Globus pallidus (tissue), 1 donor: ENCODE measurements around the gene PDE4A.
"Not testable (repeated sequence)": the region's sequence is repeated elsewhere in the genome, so short reads cannot be mapped to it uniquely, and the experiment has no call there.

Source experiments
- DNase-seq: peaks from one replicate; pipeline ENCODE4 v3.0.0-alpha.2; 2015; ENCODE audit warnings: low spot score

Gene PDE4A

GRCh38 chr19:10424011-10424637, 3.8 kb downstream of the PDE4A start:
- DNase-seq = no peak

GRCh38 chr19:10427169-10427568, 6.8 kb downstream of the PDE4A start:
- no peak for DNase-seq

DNA sequence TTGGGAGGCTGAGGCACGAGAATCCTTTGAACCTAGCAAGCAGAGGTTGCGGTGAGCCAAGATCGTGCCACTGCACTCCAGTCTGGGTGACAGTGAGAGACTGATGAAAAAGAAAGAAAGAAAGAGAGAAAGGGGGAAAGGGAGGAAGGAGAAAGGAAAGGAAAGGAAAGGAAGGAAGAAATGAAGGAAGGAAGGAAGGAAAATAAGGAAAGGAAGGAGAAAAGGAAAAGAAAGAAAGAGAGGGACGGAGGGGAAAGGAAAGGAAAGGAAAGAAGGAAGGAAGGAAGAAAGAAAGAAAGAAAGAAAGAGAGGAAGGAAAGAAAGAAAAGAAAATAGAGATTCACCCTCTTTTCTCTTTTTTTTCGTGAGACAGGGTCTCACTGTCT, 8.7 kb downstream of the PDE4A start:
- no peak for DNase-seq

DNA sequence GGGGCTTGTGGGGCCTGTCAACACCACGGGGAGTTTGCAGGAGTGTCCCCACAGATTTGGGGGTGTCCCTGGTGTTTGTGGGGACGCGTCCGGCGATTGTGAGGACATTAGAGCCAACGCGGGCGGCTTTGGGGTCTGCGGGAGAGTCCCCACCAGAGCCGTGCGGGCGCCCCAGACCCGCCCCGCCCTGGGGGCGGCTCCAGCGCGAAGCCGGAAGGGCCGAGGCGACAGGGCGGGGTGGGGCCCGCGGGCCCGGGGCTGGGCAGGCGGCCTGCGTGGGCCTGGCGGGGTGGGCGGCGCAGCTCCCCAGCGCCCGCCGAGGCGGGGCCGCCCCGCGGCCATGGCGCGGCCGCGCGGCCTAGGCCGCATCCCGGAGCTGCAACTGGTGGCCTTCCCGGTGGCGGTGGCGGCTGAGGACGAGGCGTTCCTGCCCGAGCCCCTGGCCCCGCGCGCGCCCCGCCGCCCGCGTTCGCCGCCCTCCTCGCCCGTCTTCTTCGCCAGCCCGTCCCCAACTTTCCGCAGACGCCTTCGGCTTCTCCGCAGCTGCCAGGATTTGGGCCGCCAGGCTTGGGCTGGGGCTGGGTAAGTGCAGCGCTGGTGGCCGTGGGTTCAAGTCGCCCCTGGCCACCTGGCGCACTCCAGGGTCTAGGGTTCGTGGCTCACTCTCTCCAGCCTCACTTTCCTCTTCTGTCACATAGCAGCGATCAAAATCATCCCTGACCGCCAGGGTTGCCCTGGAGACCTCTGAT, 10.3 kb downstream of the PDE4A start:
- DNase-seq = no peak

DNA sequence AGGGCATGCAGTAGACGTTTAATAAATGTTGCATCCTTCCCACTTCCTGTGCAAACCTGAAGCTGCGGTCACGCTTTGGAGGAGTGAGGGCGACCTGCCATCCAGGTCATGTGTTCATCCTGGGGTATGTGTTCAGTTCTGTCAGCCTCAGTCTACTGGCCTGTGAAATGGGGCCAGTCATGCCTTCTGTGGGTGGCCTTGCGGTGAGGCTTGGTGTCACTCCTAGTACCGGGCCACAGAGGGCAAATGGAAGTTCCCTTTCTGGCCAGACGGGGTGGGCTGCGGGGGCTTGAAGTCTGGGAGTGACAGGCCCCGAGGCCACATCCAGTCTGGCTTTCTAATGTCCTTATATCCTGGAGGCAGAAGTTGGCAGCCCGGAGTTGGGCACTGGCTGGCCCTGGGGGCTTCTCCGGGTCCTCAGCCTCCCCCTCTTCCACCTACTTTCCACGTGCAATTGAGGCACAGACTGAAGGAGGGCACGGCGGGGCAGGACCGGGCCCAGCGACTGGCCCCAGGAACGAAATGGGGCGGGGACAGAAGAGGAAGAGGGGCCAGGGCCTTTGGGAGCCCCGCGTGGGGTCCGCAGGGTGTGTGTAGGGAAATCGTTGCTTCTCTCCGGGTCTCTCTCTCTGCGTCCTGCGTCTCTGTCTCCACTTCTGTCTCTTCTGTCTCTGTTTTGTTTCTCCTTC, 11.1 kb downstream of the PDE4A start:
- no peak for DNase-seq

GRCh38 chr19:10431943-10432735, 11.8 kb downstream of the PDE4A start:
- DNase-seq = no peak

GRCh38 chr19:10432736-10433130, 12.4 kb downstream of the PDE4A start:
- no peak for DNase-seq

GRCh38 chr19:10433131-10433536, 12.8 kb downstream of the PDE4A start:
- DNase-seq = no peak

DNA sequence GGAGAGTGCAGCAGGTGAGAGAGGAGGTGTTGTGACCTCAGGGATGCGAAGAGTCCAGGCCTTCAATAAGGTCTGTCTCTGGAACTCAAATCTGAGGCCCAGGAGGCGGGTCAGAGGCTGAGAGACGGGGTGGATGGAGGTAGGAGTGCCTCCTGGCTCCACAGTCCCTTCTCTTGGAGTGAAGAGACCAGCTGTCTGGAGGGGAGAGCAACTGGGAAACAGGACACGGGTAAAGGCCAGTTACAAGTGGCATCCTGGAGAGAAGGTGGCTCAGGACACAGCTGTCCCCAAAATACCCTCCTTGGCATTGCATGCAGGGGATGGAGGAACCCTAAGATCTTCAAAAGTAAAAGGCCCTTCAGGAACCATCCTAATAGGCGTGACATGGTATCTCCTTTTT, 19.2 kb downstream of the PDE4A start:
- DNase-seq = no peak

DNA sequence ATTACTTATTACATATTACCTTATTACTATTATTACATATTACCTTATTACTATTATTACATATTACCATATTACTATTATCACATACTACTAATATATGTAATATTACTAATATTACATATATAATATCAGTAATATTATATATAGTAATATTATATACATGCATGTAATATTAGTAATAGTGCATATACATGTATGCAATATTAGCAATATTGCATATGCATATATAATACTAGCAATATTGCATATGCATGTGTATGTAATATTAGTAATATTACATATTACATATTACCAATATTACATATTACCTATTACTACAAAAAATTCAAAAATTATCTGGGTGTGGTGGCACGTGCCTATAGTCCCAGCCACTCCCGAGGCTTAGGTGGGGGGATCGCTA, 22.4 kb downstream of the PDE4A start:
- DNase-seq = no peak

DNA sequence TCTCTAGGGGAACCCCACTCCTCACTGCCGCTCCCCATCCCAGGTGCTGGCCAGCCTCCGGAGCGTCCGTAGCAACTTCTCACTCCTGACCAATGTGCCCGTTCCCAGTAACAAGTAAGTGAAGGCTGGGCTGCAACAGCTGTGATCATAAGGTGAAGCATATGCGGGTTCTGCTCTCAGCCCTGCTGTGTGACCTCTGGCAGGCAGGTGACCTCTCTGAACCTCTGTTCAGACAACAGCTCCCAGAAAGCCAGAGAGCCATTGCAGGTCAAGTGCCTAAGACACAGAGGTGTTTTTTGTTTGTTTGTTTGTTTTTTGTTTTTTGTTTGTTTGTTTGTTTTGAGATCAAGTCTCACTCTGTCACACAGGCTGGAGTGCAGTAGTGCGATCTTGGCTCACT, 28.7 kb downstream of the PDE4A start:
- DNase-seq = no peak

- DNase-seq = no peak
These were observed 30.0 kb downstream of the PDE4A start for GRCh38 chr19:10450191-10450852.

DNA sequence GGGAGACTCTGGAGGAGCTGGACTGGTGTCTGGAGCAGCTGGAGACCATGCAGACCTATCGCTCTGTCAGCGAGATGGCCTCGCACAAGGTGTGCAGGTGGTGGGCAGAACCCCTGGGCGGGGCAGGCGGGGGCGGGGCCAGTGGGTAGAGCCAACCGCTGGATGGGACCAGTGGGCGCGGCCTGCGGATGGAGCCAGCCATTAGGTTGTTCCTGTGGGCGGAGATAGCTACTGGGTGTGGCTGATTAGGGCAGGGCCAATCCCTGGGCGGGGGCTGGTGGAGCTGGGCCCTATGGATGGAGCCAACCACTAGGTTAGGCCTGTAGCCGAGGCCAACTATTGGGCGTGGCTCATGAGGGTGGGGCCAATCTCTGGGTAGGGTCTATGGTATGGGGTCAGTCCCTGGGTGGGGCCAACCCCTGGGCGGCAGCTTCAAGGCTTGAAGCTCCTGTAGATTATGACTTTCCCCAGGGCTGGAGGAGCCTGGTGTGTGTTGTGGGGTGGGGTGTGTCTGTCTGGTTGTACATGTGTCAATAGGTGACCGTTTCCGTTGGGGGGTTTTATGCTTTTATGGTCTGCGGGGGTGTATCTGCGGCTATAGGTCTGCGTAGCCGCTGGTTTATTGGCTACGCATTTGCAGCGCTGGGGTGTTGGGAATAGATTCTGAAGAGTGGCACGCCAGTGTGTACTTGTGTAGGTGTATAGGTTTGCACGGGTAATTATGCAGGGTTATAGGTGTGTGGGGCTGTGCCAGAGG, 30.7 kb downstream of the PDE4A start:
- no peak for DNase-seq

- no peak for DNase-seq
These were observed 32.6 kb downstream of the PDE4A start for GRCh38 chr19:10452726-10453618.

DNA sequence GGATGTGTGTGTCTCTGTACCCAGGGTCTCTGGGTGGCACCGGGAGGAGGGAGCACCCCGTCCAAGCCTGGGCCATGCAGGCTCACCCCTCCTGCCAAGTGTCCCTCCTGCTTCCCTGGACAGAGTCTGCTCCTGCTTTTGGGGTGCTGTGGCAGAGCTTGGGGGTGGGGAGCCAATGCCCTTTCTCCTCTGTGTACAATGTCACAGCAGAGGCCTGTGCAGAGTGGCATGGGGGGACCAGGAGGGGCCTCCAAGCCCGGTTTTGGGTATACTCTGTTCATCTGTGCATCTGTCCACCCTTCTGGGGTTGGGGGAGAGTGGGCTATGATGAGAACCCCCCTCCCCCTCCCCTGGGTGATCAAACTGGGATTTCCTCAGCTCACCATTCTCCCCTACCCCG, 33.5 kb downstream of the PDE4A start:
- no peak for DNase-seq

- DNase-seq = no peak
These were observed 33.9 kb downstream of the PDE4A start for GRCh38 chr19:10454267-10454666.

DNA sequence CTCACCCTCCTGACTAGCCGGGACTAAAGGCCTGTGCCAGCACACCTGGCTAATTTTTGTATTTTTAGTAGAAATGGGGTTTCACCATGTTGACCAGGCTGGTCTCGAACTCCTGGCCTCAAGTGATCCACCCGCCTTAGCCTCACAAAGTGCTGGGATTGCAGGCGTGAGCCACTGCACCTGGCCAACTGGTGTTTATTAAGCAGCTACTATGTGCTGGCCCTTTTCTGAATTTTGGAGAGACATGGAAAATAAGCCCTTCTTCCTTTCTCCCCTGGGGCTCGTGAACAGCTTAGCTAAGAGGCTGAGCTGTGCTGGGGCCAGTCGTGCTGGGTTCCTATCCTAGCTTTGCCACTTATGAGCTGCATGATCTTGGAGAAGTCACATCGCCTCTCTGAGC, 38.4 kb downstream of the PDE4A start:
- DNase-seq = not testable (repeated sequence)

DNA sequence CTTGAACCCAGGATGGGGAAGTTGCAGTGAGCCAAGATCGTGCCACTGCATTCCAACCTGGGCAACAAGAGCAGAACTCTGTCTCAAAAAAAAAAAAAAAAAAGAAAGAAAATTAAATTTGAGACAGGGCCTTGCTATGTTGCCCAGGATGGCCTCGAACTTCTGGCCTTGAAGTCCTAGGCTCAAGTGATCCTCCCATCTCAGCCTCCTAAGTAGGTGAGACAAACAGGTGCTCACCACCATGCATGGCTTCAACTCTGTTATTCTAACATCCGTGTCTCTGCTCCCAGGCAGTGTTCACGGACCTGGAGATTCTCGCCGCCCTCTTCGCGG, 40.3 kb downstream of the PDE4A start:
- no peak for DNase-seq

DNA sequence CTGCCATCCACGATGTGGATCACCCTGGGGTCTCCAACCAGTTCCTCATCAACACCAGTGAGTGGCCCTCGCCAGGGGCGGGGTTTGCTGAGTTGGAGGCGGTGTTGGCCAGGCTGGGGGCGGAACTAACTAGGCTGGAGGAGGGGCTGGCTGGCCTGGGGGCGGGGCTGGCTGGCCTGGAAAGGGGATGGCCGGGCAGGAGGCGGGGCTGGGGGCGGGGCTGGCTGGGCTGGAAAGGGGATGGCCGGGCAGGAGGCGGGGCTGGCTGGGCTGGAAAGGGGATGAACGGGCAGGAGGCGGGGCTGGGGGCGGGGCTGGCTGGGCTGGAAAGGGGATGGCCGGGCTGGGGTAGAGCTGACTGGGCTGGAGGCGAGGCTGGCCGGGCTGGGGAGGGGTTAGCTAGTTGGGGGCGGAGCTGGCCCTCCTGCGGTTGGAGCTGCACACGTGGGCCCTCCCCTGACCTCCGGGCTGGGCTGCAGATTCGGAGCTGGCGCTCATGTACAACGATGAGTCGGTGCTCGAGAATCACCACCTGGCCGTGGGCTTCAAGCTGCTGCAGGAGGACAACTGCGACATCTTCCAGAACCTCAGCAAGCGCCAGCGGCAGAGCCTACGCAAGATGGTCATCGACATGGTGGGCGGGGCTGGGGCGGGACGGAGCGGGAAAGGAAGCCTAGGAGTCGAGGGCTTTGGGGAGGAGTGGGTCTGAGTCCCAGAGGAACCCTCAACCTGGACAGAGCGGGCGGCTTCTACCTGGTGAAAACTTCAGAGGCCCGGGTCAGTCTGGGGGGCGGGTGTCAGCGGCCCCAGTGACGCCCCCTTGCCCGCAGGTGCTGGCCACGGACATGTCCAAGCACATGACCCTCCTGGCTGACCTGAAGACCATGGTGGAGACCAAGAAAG, 41.0 kb downstream of the PDE4A start:
- DNase-seq = peak; percentile 89
